ENCODE measurements around the gene CDCA3. TPM values are rescaled to one million over a fixed set of nuclear protein-coding genes. Genes with fewer than 3 reads are reported as not detected.
A peak's percentile ranks its signal among the peaks of the same experiment; 100 is the strongest.

CDCA3 gene
- total and polyA plus RNA-seq, 2 of the 13 experiments (the other 11 are each of a cell fraction or from before 2014, with no cell fraction given) = 32.7 to 56.5 TPM

GRCh38 chr12:6890789-6891645 is 39.9 kb upstream of the CDCA3 start (continued):
- TF ChIP-seq THAP7 (CRISPR knock-in tag; IDR thresholded peaks at IDR 0.05) (peak; percentile 57; the same call in 1 of the 2 replicates), PREB (CRISPR knock-in tag; IDR thresholded peaks at IDR 0.05) (no peak), PHF5A (CRISPR knock-in tag; IDR thresholded peaks at IDR 0.05; ENCODE audit: low read depth, unreplicated experiment) (peak; percentile 92), ZNF510 (CRISPR knock-in tag; IDR thresholded peaks at IDR 0.05; ENCODE audit: low read depth) (no peak), ZBTB10 (CRISPR knock-in tag; IDR thresholded peaks at IDR 0.05; ENCODE audit: borderline replicate concordance) (no peak; the same call in 1 of the 2 replicates), ZFP82 (CRISPR knock-in tag; IDR thresholded peaks at IDR 0.05; ENCODE audit: borderline replicate concordance) (0 out of 2 replicates have a peak, but pooled peaks have one; percentile 37), PTBP1 (IDR thresholded peaks at IDR 0.05; ENCODE audit: low read depth, low read length, poor library complexity, severe bottlenecking) (peak; percentile 41), ZNF335 (CRISPR knock-in tag; IDR thresholded peaks at IDR 0.05) (no peak), SUZ12 (IDR thresholded peaks at IDR 0.05; ENCODE audit: low read depth, low read length) (no peak), ZNF24 (IDR thresholded peaks at IDR 0.05) (no peak), ZNF18 (CRISPR knock-in tag; IDR thresholded peaks at IDR 0.05; ENCODE audit: insufficient replicate concordance) (no peak), BCLAF1 (IDR thresholded peaks at IDR 0.05) (no peak), GATAD2A (CRISPR knock-in tag; IDR thresholded peaks at IDR 0.05) (peak; percentile 39; the same call in 1 of the 2 replicates), MBNL3 (CRISPR knock-in tag; conservative IDR thresholded peaks at IDR 0.05) (no peak), ELF1 (CRISPR knock-in tag; IDR thresholded peaks at IDR 0.05) (peak; percentile 24; the same call in 1 of the 2 replicates), AKAP8 (CRISPR knock-in tag; IDR thresholded peaks at IDR 0.05) (peak; percentile 97)

Data from HepG2 (cell line).